Mesendoderm (in vitro differentiated cells): ENCODE measurements around the gene SRRM3.

ENCODE experiments used
- DNase-seq: peaks from one replicate; pipeline ENCODE4 v3.0.0; 2013
- H2AK5ac ChIP-seq: 2 replicates; pipeline ENCODE4 v1.6.1; 2013; ENCODE audit warnings: low read length, inconsistent platforms
- H2BK120ac ChIP-seq: 2 replicates; pipeline ENCODE4 v1.6.1; 2013; ENCODE audit warnings: low read depth, mild to moderate bottlenecking, low read length, moderate library complexity, mixed read lengths
- H2BK15ac ChIP-seq: replicated peaks from 2 replicates; pipeline ENCODE4 v1.6.1; 2013; ENCODE audit warnings: low read depth, mild to moderate bottlenecking, moderate library complexity
- H2BK5ac ChIP-seq: 2 replicates; pipeline ENCODE4 v1.6.1; 2013; ENCODE audit warnings: low read length, inconsistent platforms
- H3K18ac ChIP-seq: 2 replicates; pipeline ENCODE4 v1.6.1; 2013; ENCODE audit warnings: mild to moderate bottlenecking, low read length, mixed read lengths
- H3K23ac ChIP-seq: one replicate; pipeline ENCODE4 v1.6.1; 2013; ENCODE audit warnings: low read length
- H3K27ac ChIP-seq: 2 replicates; pipeline ENCODE4 v1.5.1; 2013; ENCODE audit warnings: low read depth, mild to moderate bottlenecking, inconsistent platforms, low read length, moderate library complexity
- H3K27me3 ChIP-seq: 2 replicates; pipeline ENCODE4 v1.6.1; 2013; ENCODE audit warnings: low read length, control low read depth, mild to moderate bottlenecking, inconsistent platforms; ENCODE audit not compliant: insufficient read depth, poor library complexity
- H3K36me3 ChIP-seq: 2 replicates; pipeline ENCODE4 v1.6.1; 2013; ENCODE audit warnings: low read length, inconsistent platforms; ENCODE audit not compliant: control insufficient read depth, insufficient read depth
- H3K4ac ChIP-seq: one replicate; pipeline ENCODE4 v1.6.1; 2013; ENCODE audit warnings: low read depth, mild to moderate bottlenecking, low read length, moderate library complexity
- H3K4me1 ChIP-seq: 2 replicates; pipeline ENCODE4 v1.6.1; 2013; ENCODE audit warnings: low read depth, low read length, inconsistent platforms; ENCODE audit not compliant: control insufficient read depth
- H3K4me2 ChIP-seq: 2 replicates; pipeline ENCODE4 v1.6.1; 2013; ENCODE audit warnings: low read length
- H3K4me3 ChIP-seq: 2 replicates; pipeline ENCODE4 v1.5.1; 2013; ENCODE audit warnings: mild to moderate bottlenecking, low read length
- H3K56ac ChIP-seq: one replicate; pipeline ENCODE4 v1.6.1; 2013; ENCODE audit warnings: low read length
- H3K79me1 ChIP-seq: 2 replicates; pipeline ENCODE4 v1.6.1; 2013; ENCODE audit warnings: low read length, inconsistent platforms
- H3K79me2 ChIP-seq: 2 replicates; pipeline ENCODE4 v1.6.1; 2013; ENCODE audit warnings: mild to moderate bottlenecking, low read length; ENCODE audit not compliant: control insufficient read depth, insufficient read depth
- H3K9ac ChIP-seq: 2 replicates; pipeline ENCODE4 v1.6.1; 2013; ENCODE audit warnings: low read length, inconsistent platforms
- H4K5ac ChIP-seq: one replicate; pipeline ENCODE4 v1.6.1; 2013; ENCODE audit warnings: low read length
- H4K8ac ChIP-seq: one replicate; pipeline ENCODE4 v1.6.1; 2013; ENCODE audit warnings: low read depth, mild to moderate bottlenecking, control low read depth, low read length, moderate library complexity
- WGBS: extraction: QIAGEN DNeasy Blood & Tissue Kit; methylation state at CpG from one replicate; pipeline ENCODE4 v1.1.7; 2013; ENCODE audit warnings: low lambda C conversion rate, missing lambda C conversion rate; ENCODE audit not compliant: insufficient coverage; ENCODE audit errors: extremely low coverage; 5-methylcytosine and 5-hydroxymethylcytosine counted together

Gene SRRM3

DNA sequence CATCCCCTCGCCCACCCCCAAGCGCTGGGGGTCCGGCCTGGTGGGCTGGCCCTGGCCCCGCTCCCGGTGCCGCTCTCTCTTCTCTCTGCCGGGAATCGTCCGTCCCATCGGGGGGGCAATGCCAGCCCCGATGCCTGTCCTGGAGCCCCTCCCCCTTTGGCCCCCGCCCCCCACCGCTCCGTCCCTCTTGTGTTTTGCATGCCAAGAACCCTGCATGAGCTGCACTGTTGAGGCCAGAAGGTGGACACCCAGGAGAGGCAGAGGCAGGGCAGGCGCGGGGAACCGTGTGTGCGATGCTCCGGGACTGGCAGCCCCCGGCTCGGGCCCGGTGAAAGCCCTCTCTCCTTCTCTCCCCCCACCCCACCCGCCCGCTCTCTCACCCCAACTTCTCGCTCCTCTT lies 78.7 kb downstream of the SRRM3 start:
- no peak overlapping the region for H3K4me2 ChIP-seq
- DNase-seq = peak; percentile 44

DNA sequence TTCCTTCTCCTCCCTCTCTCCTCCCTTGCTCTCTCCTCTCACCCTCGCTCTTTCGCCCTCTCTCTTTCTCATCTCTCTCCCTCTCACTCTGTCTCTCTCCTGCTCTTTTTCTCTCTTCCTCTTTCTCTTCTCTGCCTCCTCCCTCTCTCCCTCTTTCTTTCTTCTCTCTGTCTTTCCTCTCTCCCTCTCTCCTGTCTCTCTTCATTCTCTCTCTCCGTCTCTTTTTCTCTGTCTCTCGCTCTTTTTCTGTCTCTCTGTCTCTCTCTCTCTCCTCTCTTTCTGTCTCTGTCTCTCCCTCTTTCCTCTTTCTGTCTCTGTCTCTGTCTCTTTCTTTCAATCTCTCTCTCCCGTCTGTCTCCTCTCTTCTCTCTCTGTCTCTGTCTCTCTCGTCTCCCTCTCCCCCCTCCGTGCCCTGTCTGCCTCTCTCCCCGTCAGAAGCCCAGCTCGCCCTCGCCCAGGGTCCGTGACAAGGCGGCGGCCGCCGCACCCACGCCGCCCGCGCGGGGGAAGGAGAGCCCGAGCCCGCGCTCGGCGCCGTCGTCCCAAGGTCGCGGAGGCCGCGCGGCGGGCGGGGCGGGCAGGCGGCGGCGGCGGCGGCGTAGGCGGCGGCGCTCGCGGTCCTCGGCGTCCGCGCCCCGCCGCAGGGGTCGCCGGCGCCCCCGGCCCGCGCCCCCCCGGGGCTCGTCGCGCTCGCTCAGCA lies 79.5 kb downstream of the SRRM3 start:
- Histone ChIP-seq H4K8ac (no peak overlapping the region), H3K23ac (no peak overlapping the region), H3K36me3 (no peaks in the 10 kb centered on the region), H2BK15ac (no peak overlapping the region), H3K4ac (no peak overlapping the region), H3K9ac (peak overlapping the region; percentile 43), H3K18ac (peak overlapping the region; percentile 13), H3K4me3 (no peak overlapping the region), H3K79me1 (no peaks in the 10 kb centered on the region), H2AK5ac (no peak overlapping the region), H2BK5ac (no peak overlapping the region), H3K4me2 (peak overlapping the region; percentile 42), H3K27ac (no peak overlapping the region), H2BK120ac (no peak overlapping the region), H4K5ac (no peak overlapping the region), H3K79me2 (no peaks in the 10 kb centered on the region), H3K27me3 (peaks cover 13% of the 10 kb centered on the region), H3K4me1 (no peaks in the 10 kb centered on the region), H3K56ac (peak overlapping the region; percentile 67)
- no peak for DNase-seq
- WGBS = no CpG with 5 or more reads among the region's 63 CpGs

More for the DNA sequence above, 78.7 kb downstream of the SRRM3 start:
- Histone ChIP-seq H4K8ac (no peak overlapping the region), H3K79me2 (no peaks in the 10 kb centered on the region), H3K4me3 (no peak overlapping the region), H2BK15ac (no peak overlapping the region), H3K4ac (no peak overlapping the region), H3K4me1 (no peaks in the 10 kb centered on the region), H2BK5ac (no peak overlapping the region), H3K36me3 (no peaks in the 10 kb centered on the region), H3K27me3 (peaks cover 13% of the 10 kb centered on the region), H3K18ac (no peak overlapping the region), H2BK120ac (no peak overlapping the region), H4K5ac (no peak overlapping the region), H3K23ac (no peak overlapping the region), H3K56ac (no peak overlapping the region), H3K79me1 (no peaks in the 10 kb centered on the region), H2AK5ac (no peak overlapping the region), H3K9ac (no peak overlapping the region), H3K27ac (no peak overlapping the region)
- no CpG with 5 or more reads among the region's 25 CpGs for WGBS

DNA sequence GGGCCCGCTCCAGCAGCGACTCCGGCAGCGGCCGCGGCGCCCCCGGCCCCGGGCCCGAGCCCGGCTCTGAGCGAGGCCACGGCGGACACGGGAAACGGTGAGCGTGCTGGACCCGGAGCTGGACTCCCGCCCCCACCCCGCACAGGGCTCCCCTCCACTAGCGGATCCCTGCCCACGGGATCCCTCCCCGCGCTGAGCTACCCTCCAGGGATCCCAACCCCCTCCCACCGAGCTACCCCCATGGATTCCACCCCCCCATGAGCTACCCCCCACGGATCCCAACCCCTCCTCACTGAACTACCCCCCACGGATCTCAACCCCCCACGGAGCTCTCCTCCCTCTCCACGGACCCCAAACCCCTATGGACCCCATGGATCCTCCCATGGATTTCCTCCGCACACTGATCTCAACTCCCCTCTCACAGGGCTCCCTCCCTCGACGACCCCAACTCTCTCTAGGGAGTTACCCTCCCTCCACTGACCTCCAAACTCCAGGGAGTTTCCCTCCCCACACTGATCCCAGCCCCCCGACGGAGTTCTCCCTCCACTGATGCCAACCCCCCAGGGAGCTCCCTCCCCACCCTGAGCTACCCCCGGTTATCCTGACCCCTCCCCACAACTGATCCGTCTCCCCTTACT lies 80.1 kb downstream of the SRRM3 start:
- Histone ChIP-seq H3K9ac (peak overlapping the region; percentile 59), H3K79me1 (no peaks in the 10 kb centered on the region), H3K4me3 (peak overlapping the region; percentile 57), H3K36me3 (no peaks in the 10 kb centered on the region), H3K27ac (no peak overlapping the region), H4K5ac (no peak overlapping the region), H2BK5ac (no peak overlapping the region), H3K18ac (peak overlapping the region; percentile 13), H2BK15ac (no peak overlapping the region), H2AK5ac (no peak overlapping the region), H3K56ac (peak overlapping the region; percentile 62), H4K8ac (no peak overlapping the region), H3K23ac (no peak overlapping the region), H3K4ac (peak overlapping the region; percentile 38), H2BK120ac (no peak overlapping the region), H3K27me3 (peaks cover 13% of the 10 kb centered on the region), H3K4me1 (no peaks in the 10 kb centered on the region), H3K79me2 (no peaks in the 10 kb centered on the region), H3K4me2 (peak overlapping the region; percentile 86)
- no CpG with 5 or more reads among the region's 36 CpGs for WGBS
- DNase-seq = peak; percentile 48

DNA sequence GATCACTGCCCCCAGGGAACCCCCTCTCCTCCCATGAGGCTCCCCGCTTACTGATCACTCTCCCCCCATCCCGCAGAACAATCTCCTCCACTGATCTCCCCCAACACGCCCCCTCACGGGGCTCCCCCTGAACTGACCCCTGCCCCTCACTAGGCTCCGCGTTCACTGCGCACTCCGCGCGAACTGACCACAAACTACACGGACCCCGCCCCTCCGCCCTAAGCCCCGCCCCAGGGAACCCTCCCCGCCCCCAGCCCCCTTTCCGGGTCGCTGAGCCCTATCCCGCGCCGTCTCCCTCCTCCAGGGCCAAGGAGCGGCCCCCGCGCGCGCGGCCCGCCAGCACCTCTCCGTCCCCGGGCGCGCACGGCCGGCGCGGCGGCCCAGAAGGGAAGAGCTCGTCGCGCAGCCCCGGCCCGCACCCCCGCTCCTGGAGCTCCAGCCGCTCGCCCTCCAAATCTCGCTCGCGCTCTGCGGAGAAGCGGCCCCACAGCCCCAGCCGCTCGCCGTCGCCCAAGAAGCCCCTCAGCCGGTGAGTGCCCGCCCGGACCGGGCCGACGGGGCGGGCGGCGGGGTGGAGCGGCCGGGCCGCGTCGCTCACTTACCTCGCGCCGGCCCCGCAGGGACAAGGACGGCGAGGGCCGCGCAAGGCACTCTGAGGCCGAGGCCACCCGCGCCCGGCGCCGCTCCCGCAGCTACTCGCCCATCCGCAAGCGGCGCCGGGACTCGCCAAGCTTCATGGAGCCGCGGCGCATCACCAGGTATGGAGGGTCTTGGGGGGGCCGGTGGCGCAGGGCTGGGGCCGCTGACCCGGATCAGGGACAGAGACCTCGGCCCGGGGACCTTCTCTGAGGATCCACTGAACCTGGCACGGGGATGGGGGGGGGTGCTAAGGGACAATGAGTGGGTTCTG lies 80.9 kb downstream of the SRRM3 start:
- peak; percentile 59 for DNase-seq
- H3K9ac ChIP-seq = peak overlapping the region; percentile 70
- H3K4me1 ChIP-seq = no peaks in the 10 kb centered on the region
- H2BK120ac ChIP-seq = peak overlapping the region; percentile 40
- H4K5ac ChIP-seq = no peak overlapping the region
- peaks cover 13% of the 10 kb centered on the region for H3K27me3 ChIP-seq
- no peak overlapping the region for H2AK5ac ChIP-seq
- H2BK5ac ChIP-seq = no peak overlapping the region
- H3K4me3 ChIP-seq = peak overlapping the region; percentile 57
- no peak overlapping the region for H4K8ac ChIP-seq
- H3K27ac ChIP-seq = no peak overlapping the region
- peak overlapping the region; percentile 81 for H3K56ac ChIP-seq
- peak overlapping the region; percentile 86 for H3K18ac ChIP-seq
- no peaks in the 10 kb centered on the region for H3K36me3 ChIP-seq
- H3K4ac ChIP-seq = no peak overlapping the region
- no peak overlapping the region for H3K23ac ChIP-seq
- H2BK15ac ChIP-seq = no peak overlapping the region
- peak overlapping the region; percentile 86 for H3K4me2 ChIP-seq
- WGBS = no CpG with 5 or more reads among the region's 98 CpGs
- no peaks in the 10 kb centered on the region for H3K79me2 ChIP-seq
- no peaks in the 10 kb centered on the region for H3K79me1 ChIP-seq

- peak overlapping the region; percentile 44 for H3K4me2 ChIP-seq
- H3K9ac ChIP-seq = no peak overlapping the region
- H2BK5ac ChIP-seq = no peak overlapping the region
- H3K4me1 ChIP-seq = no peaks in the 10 kb centered on the region
- no peak overlapping the region for H3K18ac ChIP-seq
- no peak for DNase-seq
- no peak overlapping the region for H3K4me3 ChIP-seq
- H3K23ac ChIP-seq = no peak overlapping the region
- no CpG with 5 or more reads among the region's 17 CpGs for WGBS
- H3K56ac ChIP-seq = peak overlapping the region; percentile 81
- H3K79me2 ChIP-seq = no peaks in the 10 kb centered on the region
- no peak overlapping the region for H2BK120ac ChIP-seq
- H3K27me3 ChIP-seq = peaks cover 13% of the 10 kb centered on the region
- no peak overlapping the region for H4K8ac ChIP-seq
- no peaks in the 10 kb centered on the region for H3K79me1 ChIP-seq
- H4K5ac ChIP-seq = no peak overlapping the region
- H3K36me3 ChIP-seq = no peaks in the 10 kb centered on the region
- no peak overlapping the region for H2BK15ac ChIP-seq
- H3K4ac ChIP-seq = no peak overlapping the region
- no peak overlapping the region for H3K27ac ChIP-seq
- H2AK5ac ChIP-seq = no peak overlapping the region
Observed at GRCh38 chr7:76283254-76284159, 81.8 kb downstream of the SRRM3 start.
